SU-DHL-6 (cell line): ENCODE results near the gene VANGL1.

ENCODE experiments used
- H2AFZ ChIP-seq: fragments of 200-600 bp; sonication (generic); 2 replicates; pipeline ENCODE4 v1.6.1; 2014; ENCODE audit warnings: low read depth, mild to moderate bottlenecking, moderate library complexity, mixed read lengths, antibody characterized with exemption, low read length; ENCODE audit not compliant: severe bottlenecking
- H3F3A ChIP-seq: fragments of 200-600 bp; shearing (Covaris generic); 2 replicates; pipeline ENCODE4 v1.6.0; 2016; ENCODE audit warnings: antibody characterized with exemption, mild to moderate bottlenecking; ENCODE audit not compliant: insufficient read depth
- H3K27ac ChIP-seq: fragments of 200-600 bp; sonication (generic); 2 replicates; pipeline ENCODE4 v1.5.1; 2016; ENCODE audit warnings: low read depth, mild to moderate bottlenecking, low read length, moderate library complexity, mixed read lengths
- H3K27me3 ChIP-seq: fragments of 200-600 bp; sonication (generic), shearing (Covaris generic); 2 replicates; pipeline ENCODE4 v1.6.0; 2014; ENCODE audit warnings: mild to moderate bottlenecking, low read length
- H3K36me3 ChIP-seq: fragments of 200-600 bp; sonication (generic); 2 replicates; pipeline ENCODE4 v1.6.1; 2014; ENCODE audit warnings: mild to moderate bottlenecking, low read length, mixed read lengths
- H3K4me2 ChIP-seq: fragments of 300-600, 200-600 bp; shearing (Covaris generic), sonication (generic); 2 replicates; pipeline ENCODE4 v1.6.0; 2014; ENCODE audit warnings: low read length, low read depth, mild to moderate bottlenecking; ENCODE audit not compliant: poor library complexity, severe bottlenecking
- H3K4me3 ChIP-seq: fragments of 200-600 bp; sonication (generic); 2 replicates; pipeline ENCODE4 v1.5.1; 2014; ENCODE audit warnings: antibody characterized with exemption, low read length, mild to moderate bottlenecking, mixed read lengths; ENCODE audit not compliant: insufficient read depth, poor library complexity, severe bottlenecking
- H3K79me2 ChIP-seq: fragments of 200-600 bp; sonication (generic); 2 replicates; pipeline ENCODE4 v1.6.1; 2014; ENCODE audit warnings: mild to moderate bottlenecking, low read length, moderate library complexity; ENCODE audit not compliant: insufficient read depth
- H3K9ac ChIP-seq: fragments of 200-600 bp; sonication (generic); 2 replicates; pipeline ENCODE4 v1.7.0; 2014; ENCODE audit warnings: mild to moderate bottlenecking, low read length
- H3K9me2 ChIP-seq: fragments of 200-600 bp; sonication (generic); replicated peaks from 2 replicates; pipeline ENCODE4 v1.6.1; 2014; ENCODE audit warnings: low read length; ENCODE audit not compliant: insufficient read depth
- H3K9me3 ChIP-seq: fragments of 200-600 bp; sonication (generic); 2 replicates; pipeline ENCODE4 v1.6.1; 2014; ENCODE audit warnings: low read length, mixed read lengths; ENCODE audit not compliant: insufficient read depth
- H4K20me1 ChIP-seq: fragments of 200-600 bp; sonication (generic); 2 replicates; pipeline ENCODE4 v1.6.1; 2014; ENCODE audit warnings: low read depth, mild to moderate bottlenecking, antibody characterized with exemption, low read length, moderate library complexity, mixed read lengths
- CTCF ChIP-seq: fragments of 200-600 bp; sonication (generic); IDR thresholded peaks from one replicate; pipeline ENCODE4 v1.5.1; 2017; ENCODE audit warnings: antibody characterized with exemption, mild to moderate bottlenecking, low read length, moderate library complexity; ENCODE audit not compliant: insufficient read depth, poor library complexity, severe bottlenecking
- EZH2phosphoT487 ChIP-seq: fragments of 200-600 bp; sonication (generic), shearing (Covaris generic); conservative IDR thresholded peaks from 2 replicates; pipeline ENCODE4 v1.6.1; 2018; ENCODE audit warnings: mild to moderate bottlenecking, antibody characterized with exemption, low read length, moderate library complexity, mixed read lengths

VANGL1 gene

GRCh38 chr1:115655916-115656315 lies 14.1 kb downstream of the VANGL1 start:
- H3K27me3 ChIP-seq, result no peaks in the 10 kb centered on the region
- no peaks in the 10 kb centered on the region for H3F3A ChIP-seq
- H3K9me2 ChIP-seq, result no peaks in the 10 kb centered on the region
- H3K9ac ChIP-seq, result no peak overlapping the region
- no peaks in the 10 kb centered on the region for H4K20me1 ChIP-seq
- H3K4me3 ChIP-seq, result no peak overlapping the region
- no peak overlapping the region for H2AFZ ChIP-seq
- TF ChIP-seq EZH2phosphoT487, result no peak
- TF ChIP-seq CTCF, result no peak
- no peaks in the 10 kb centered on the region for H3K36me3 ChIP-seq
- no peaks in the 10 kb centered on the region for H3K79me2 ChIP-seq
- no peak overlapping the region for H3K4me2 ChIP-seq
- H3K27ac ChIP-seq, result no peak overlapping the region
- no peaks in the 10 kb centered on the region for H3K9me3 ChIP-seq

- no peaks in the 10 kb centered on the region for H3K36me3 ChIP-seq
- H3K9ac ChIP-seq, result no peak overlapping the region
- no peaks in the 10 kb centered on the region for H4K20me1 ChIP-seq
- no peaks in the 10 kb centered on the region for H3K79me2 ChIP-seq
- no peaks in the 10 kb centered on the region for H3K9me3 ChIP-seq
- H3K27me3 ChIP-seq, result no peaks in the 10 kb centered on the region
- no peaks in the 10 kb centered on the region for H3F3A ChIP-seq
- no peak overlapping the region for H3K4me3 ChIP-seq
- H2AFZ ChIP-seq, result no peak overlapping the region
- no peak overlapping the region for H3K4me2 ChIP-seq
- H3K27ac ChIP-seq, result no peak overlapping the region
- TF ChIP-seq CTCF (no peak), EZH2phosphoT487 (no peak)
- no peaks in the 10 kb centered on the region for H3K9me2 ChIP-seq
Measured at GRCh38 chr1:115656461-115657077, 14.8 kb downstream of the VANGL1 start.

- no peaks in the 10 kb centered on the region for H3K79me2 ChIP-seq
- no peaks in the 10 kb centered on the region for H3K27me3 ChIP-seq
- no peaks in the 10 kb centered on the region for H3K9me2 ChIP-seq
- H3F3A ChIP-seq, result no peaks in the 10 kb centered on the region
- H4K20me1 ChIP-seq, result no peaks in the 10 kb centered on the region
- no peak overlapping the region for H3K27ac ChIP-seq
- no peaks in the 10 kb centered on the region for H3K9me3 ChIP-seq
- H2AFZ ChIP-seq, result no peak overlapping the region
- H3K36me3 ChIP-seq, result no peaks in the 10 kb centered on the region
- no peak overlapping the region for H3K4me2 ChIP-seq
- no peak for TF ChIP-seq CTCF
- no peak for TF ChIP-seq EZH2phosphoT487
- H3K9ac ChIP-seq, result no peak overlapping the region
- H3K4me3 ChIP-seq, result no peak overlapping the region
Measured at GRCh38 chr1:115658646-115659045, 16.9 kb downstream of the VANGL1 start.
